ENCODE results near the gene MYRIP. TPM values are rescaled to one million over a fixed set of nuclear protein-coding genes. Genes with fewer than 3 reads are reported as not detected.

The MYRIP gene
- total RNA-seq, 1 experiment from 2014 or later = 0.11 TPM

DNA sequence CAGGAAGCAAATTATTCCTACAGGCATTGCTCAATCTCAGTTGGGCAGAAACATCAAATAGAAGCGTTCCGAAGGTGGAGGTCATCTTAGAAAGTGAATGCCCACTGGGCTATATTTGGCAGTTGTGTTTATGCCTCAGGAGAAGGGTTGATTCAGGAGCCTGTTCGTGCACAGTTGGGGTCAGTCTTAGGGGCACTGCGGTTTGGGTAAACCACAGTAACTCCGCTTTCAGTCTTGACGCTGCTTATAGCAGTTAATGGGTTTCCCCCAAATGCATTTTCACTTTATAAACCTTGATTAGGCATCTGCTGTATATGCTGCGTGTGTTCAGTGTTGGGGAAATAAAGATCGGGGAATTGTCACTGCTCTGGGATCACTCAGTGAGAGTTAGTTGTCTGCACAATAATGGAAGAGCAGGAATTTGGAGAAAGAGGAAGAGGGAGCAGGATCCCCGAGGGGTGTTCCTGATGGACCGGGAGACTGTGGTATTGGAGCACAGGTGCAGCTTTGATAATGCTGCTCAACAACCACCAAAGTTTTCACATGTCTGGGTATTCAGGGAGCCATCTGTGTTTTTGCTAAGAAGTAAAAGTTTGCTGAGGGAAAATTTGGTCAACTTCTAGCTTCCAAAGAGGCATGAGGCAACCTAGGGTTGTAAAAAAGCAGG lies 375.8 kb downstream of the MYRIP start:
- no peak for DNase-seq (ENCODE audit: low read depth in 1 of 2, low spot score in 2 of 2)
- Histone ChIP-seq H3K36me3 (no peaks in the 10 kb centered on the region), H3K4me3 (no peak overlapping the region), H3K27me3 (replicated peaks) (no peaks in the 10 kb centered on the region), H3K9me3 (replicated peaks) (no peaks in the 10 kb centered on the region), H3K4me1 (replicated peaks) (no peaks in the 10 kb centered on the region), H3K27ac (no peak overlapping the region)

DNA sequence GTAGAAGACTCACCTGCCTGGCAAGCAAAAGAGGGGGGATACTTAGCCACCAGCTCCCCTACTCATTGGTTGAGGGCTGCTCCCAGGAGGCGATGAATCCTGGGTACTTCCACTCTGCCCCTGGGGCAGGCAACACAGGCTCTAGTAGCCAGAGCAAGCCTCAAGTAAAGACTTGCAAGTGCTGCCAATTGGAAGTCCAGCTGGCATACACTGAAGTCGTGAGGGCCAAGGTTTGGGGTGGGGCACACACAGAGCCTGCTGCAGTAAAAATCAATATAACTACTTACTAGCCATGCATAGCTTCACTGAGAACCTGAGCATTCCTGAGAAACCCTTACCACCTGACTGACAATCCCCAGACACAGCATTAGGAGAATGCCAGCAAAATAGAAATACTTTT lies 377.1 kb downstream of the MYRIP start:
- no peak for DNase-seq (ENCODE audit: low read depth in 1 of 2, low spot score in 2 of 2)
- Histone ChIP-seq H3K9me3 (replicated peaks) (no peaks in the 10 kb centered on the region), H3K4me1 (replicated peaks) (no peaks in the 10 kb centered on the region), H3K27me3 (replicated peaks) (no peaks in the 10 kb centered on the region), H3K27ac (no peak overlapping the region), H3K36me3 (no peaks in the 10 kb centered on the region), H3K4me3 (no peak overlapping the region)

DNA sequence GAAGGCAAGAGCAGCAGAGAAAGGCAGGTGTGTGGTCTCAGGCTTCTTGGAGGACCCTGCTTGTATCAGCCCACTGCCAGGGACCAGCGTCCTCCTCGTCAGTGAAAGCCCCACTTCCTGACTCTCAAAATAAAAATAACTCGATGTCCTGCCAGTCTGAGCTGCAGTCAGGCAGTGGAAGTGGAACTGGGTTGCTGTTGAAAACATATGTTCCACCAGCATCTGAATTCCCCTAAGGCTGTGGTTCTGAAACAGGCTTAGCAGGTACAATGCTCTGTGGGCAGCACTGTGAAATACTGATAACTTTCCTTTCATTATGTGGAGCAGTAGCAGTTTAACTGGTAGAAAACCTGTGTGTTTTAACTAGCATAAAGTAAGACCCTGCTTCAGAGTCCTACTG lies 378.5 kb downstream of the MYRIP start:
- H3K27ac ChIP-seq = no peak overlapping the region
- H3K9me3 ChIP-seq (replicated peaks) = no peaks in the 10 kb centered on the region
- H3K27me3 ChIP-seq (replicated peaks) = no peaks in the 10 kb centered on the region
- DNase-seq (ENCODE audit: low read depth in 1 of 2, low spot score in 2 of 2) = no peak
- no peaks in the 10 kb centered on the region for H3K36me3 ChIP-seq
- no peaks in the 10 kb centered on the region for H3K4me1 ChIP-seq (replicated peaks)
- H3K4me3 ChIP-seq = no peak overlapping the region

DNA sequence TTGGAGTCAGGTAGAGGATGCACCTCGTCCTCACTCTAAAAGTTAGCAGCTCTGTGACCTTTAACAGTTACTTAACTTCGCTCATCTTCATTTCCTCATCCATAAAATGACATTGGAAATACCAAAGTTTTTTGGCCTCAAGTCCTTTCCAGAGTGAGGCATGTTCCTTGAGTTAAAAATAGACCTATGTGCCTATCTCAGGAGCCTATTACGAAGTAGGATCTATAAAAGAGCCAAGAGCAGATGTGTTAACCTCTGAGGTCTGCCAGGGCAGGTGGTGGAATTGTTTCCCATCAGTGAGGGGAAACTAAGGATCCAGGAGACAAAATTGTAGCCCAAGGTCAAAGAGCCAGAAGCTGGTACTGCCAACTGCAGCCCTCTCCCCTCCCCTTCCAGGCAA lies 379.7 kb downstream of the MYRIP start:
- Histone ChIP-seq H3K36me3 (no peaks in the 10 kb centered on the region), H3K4me1 (replicated peaks) (no peaks in the 10 kb centered on the region), H3K4me3 (no peak overlapping the region), H3K9me3 (replicated peaks) (no peaks in the 10 kb centered on the region), H3K27ac (no peak overlapping the region), H3K27me3 (replicated peaks) (0 out of 2 replicates have a peak, but pooled peaks cover 3% of the 10 kb centered on the region)
- no peak for DNase-seq (ENCODE audit: low read depth in 1 of 2, low spot score in 2 of 2)

DNA sequence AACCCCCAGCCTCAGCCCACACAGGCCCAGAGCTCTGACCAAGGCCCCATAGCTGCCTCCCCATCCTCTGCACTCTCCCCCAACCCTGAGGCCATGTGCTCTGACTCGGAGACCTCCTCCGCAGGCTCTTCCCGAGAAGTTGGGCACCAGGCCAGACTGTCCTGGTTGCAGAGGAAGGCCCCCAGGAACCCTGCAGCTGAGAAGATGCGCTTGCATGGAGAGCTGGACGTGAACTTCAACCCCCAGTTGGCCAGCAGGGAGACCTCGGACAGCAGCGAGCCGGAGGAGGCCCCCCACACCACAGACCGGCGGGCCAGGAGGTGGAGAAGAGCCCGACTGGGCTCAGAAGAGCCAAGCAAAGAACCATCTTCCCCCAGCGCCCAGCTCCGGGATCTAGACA lies 380.6 kb downstream of the MYRIP start:
- Histone ChIP-seq H3K4me1 (replicated peaks) (no peaks in the 10 kb centered on the region), H3K27me3 (replicated peaks) (0 out of 2 replicates have a peak, but pooled peaks cover 3% of the 10 kb centered on the region), H3K9me3 (replicated peaks) (no peaks in the 10 kb centered on the region), H3K4me3 (no peak overlapping the region), H3K27ac (no peak overlapping the region), H3K36me3 (no peaks in the 10 kb centered on the region)
- no peak for DNase-seq (ENCODE audit: low read depth in 1 of 2, low spot score in 2 of 2)

DNA sequence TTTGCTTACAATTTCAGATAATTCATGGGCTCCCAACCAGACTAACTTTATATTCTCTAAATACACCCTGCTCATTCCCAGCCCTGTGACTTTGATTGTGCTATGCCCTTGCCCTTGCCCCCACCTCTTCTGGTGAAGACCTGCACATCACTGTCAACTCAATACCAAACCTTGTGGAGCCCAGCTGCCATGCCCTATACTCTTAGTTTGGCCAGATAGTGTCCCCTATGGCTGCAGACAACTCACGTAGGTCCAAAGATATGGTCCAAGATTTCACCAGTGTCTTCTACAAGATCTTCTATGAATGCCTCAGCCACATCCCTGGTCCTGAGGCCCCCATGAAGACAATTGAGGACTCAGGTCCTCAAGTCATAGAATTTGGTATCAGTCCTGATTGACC lies 381.8 kb downstream of the MYRIP start:
- Histone ChIP-seq H3K9me3 (replicated peaks) (no peaks in the 10 kb centered on the region), H3K27ac (no peak overlapping the region), H3K4me3 (no peak overlapping the region), H3K4me1 (replicated peaks) (no peaks in the 10 kb centered on the region), H3K27me3 (replicated peaks) (0 out of 2 replicates have a peak, but pooled peaks cover 3% of the 10 kb centered on the region), H3K36me3 (no peaks in the 10 kb centered on the region)
- no peak for DNase-seq (ENCODE audit: low read depth in 1 of 2, low spot score in 2 of 2)

DNA sequence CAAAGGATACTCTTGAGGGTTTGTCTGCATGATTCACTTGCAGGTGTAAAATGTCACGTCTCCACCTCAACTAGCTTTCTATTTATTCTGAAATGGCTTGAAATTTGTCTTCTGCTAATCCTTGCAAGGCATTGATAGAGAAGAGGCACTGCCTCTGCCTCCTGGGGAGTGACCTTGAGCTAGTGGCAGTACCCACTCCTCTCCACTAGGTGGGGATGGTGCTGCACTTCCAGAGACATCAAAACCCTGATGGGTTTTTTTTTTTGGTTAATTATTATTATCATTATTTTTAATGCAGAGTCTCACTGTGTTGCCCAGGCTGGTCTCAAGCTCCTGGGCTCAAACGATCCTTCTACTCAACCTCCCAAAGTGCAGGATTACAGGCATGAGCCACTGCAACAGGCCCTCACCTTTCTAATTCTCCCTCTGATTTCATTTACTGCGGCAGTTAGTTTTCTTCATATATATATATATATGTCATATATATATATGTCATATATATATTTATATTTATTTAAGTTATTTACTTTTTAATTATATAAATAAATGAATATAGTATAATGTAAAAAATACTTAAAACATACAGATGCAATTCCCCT lies 382.5 kb downstream of the MYRIP start:
- peak; percentile 17 to 47 for DNase-seq (ENCODE audit: low read depth in 1 of 2, low spot score in 2 of 2)
- 0 out of 2 replicates have a peak, but pooled peaks cover 3% of the 10 kb centered on the region for H3K27me3 ChIP-seq (replicated peaks)
- no peaks in the 10 kb centered on the region for H3K4me1 ChIP-seq (replicated peaks)
- H3K9me3 ChIP-seq (replicated peaks) = no peaks in the 10 kb centered on the region
- no peaks in the 10 kb centered on the region for H3K36me3 ChIP-seq
- no peak overlapping the region for H3K27ac ChIP-seq
- no peak overlapping the region for H3K4me3 ChIP-seq

DNA sequence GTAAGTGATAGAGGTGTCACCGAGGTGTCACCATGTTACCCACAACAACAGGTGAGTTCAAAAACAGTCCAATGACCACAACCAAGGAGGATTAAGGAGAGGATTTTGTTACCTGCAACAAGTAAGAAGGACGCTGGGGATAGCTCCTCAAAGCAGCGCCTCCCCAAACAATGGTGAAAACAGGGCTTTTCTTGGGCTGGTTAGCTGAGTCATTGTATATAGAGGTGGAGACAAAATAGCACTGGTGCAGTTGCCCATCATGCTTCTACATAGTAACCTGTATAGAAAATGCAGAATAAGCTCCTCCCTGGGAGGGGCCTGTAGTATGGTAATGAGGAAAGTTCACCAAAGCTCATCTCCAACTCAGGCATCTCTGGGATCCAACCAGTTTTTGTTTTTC lies 383.2 kb downstream of the MYRIP start:
- no peaks in the 10 kb centered on the region for H3K36me3 ChIP-seq
- no peaks in the 10 kb centered on the region for H3K4me1 ChIP-seq (replicated peaks)
- no peak overlapping the region for H3K4me3 ChIP-seq
- H3K9me3 ChIP-seq (replicated peaks) = no peaks in the 10 kb centered on the region
- no peak overlapping the region for H3K27ac ChIP-seq
- 0 out of 2 replicates have a peak, but pooled peaks cover 3% of the 10 kb centered on the region for H3K27me3 ChIP-seq (replicated peaks)
- no peak for DNase-seq (ENCODE audit: low read depth in 1 of 2, low spot score in 2 of 2)

DNA sequence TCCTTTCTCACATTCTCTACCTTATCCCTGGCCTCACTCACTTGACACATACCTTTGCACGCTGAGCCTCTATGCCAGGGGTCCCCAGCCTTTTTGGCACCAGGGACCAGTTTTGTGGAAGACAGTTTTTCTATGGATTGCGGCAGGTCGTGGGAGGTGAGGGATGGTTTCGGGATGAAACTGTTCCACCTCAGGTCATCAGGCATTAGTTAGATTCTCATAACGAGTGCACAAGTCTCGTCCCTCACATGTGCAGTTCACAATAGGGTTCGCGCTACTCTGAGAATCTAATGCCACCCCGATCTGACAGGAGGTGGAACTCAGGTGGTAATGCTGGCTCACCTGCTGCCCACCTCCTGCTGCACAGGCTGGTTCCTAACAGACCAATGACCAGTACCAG lies 387.6 kb downstream of the MYRIP start:
- Histone ChIP-seq H3K27me3 (replicated peaks) (0 out of 2 replicates have a peak, but pooled peaks cover 3% of the 10 kb centered on the region), H3K4me3 (no peak overlapping the region), H3K36me3 (no peaks in the 10 kb centered on the region), H3K4me1 (replicated peaks) (no peaks in the 10 kb centered on the region), H3K27ac (no peak overlapping the region), H3K9me3 (replicated peaks) (no peaks in the 10 kb centered on the region)
- DNase-seq (ENCODE audit: low read depth in 1 of 2, low spot score in 2 of 2) = no peak

DNA sequence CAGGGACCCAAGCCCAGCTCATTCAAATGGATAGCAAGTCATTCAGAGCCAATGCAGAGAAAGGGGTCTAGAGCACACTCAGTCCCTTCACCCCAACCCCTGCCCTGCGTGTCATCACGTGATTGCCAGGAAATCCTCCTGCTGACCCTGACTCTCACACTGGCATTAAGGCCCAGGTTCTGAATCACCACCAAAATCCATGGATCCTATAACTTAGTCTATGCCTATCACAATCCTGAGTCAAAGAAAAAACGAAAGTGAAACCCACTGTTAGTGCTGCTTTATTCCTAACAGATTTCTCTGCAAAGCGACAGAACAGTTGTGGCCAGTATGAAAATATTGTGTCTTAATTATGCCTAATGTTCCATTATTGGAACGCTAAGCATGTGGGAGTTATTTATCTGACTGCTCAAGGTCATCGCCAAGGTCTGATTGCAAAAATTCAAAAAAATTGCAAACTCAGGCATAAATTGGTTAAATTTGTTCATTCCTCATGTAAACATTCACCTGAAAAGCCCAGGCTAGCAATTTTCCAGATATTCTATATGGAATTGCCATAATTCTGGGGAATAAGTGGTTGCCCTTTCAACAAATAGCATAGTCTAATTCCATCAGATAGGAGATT lies 391.4 kb downstream of the MYRIP start:
- H3K4me1 ChIP-seq (replicated peaks) = no peaks in the 10 kb centered on the region
- no peak for DNase-seq (ENCODE audit: low read depth in 1 of 2, low spot score in 2 of 2)
- no peak overlapping the region for H3K4me3 ChIP-seq
- no peak overlapping the region for H3K27ac ChIP-seq
- H3K36me3 ChIP-seq = no peaks in the 10 kb centered on the region
- no peaks in the 10 kb centered on the region for H3K27me3 ChIP-seq (replicated peaks)
- no peaks in the 10 kb centered on the region for H3K9me3 ChIP-seq (replicated peaks)

DNA sequence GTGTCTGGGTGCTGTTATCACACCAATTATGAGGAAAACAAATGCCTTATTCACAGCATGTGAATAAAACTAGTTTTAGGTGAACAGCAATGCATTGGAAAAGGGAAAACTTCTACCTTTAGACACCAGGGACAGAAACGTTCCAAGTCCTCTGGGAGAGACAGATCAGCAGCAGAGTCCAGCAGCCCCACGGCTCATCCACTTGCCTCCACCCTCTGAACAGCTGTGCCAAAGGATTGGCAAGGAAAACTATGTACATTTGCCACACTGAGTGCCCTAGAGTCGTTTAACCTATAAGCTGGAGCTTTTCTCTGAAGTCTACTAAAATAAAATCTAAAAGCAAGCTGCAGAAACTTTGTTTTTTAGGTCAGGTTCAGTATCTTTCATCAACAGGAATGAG lies 392.4 kb downstream of the MYRIP start:
- DNase-seq (ENCODE audit: low read depth in 1 of 2, low spot score in 2 of 2) = no peak
- Histone ChIP-seq H3K36me3 (no peaks in the 10 kb centered on the region), H3K4me3 (no peak overlapping the region), H3K9me3 (replicated peaks) (no peaks in the 10 kb centered on the region), H3K27me3 (replicated peaks) (no peaks in the 10 kb centered on the region), H3K4me1 (replicated peaks) (no peaks in the 10 kb centered on the region), H3K27ac (no peak overlapping the region)

DNA sequence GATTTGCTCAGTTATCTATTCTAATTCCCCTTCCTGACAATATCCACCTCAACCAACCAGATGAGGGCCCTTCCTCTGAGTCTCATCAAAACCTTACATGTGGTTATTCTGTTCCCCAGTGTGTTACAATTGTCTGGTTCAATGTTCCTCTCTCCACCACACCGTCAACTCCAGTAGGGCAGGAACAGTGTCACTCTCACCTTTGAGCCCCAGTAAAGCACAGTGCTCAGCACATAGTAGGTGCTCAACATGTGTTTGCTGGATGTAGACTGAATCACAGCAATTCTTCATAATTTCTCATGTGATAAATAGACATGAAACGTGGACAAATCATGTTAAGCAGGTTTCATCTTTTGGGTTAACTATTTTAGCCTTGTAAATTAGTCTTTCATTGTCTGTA lies 397.1 kb downstream of the MYRIP start:
- no peak overlapping the region for H3K27ac ChIP-seq
- H3K9me3 ChIP-seq (replicated peaks) = no peaks in the 10 kb centered on the region
- H3K36me3 ChIP-seq = no peaks in the 10 kb centered on the region
- H3K4me1 ChIP-seq (replicated peaks) = no peaks in the 10 kb centered on the region
- H3K4me3 ChIP-seq = no peak overlapping the region
- DNase-seq (ENCODE audit: low read depth in 1 of 2, low spot score in 2 of 2) = no peak
- H3K27me3 ChIP-seq (replicated peaks) = no peaks in the 10 kb centered on the region

DNA sequence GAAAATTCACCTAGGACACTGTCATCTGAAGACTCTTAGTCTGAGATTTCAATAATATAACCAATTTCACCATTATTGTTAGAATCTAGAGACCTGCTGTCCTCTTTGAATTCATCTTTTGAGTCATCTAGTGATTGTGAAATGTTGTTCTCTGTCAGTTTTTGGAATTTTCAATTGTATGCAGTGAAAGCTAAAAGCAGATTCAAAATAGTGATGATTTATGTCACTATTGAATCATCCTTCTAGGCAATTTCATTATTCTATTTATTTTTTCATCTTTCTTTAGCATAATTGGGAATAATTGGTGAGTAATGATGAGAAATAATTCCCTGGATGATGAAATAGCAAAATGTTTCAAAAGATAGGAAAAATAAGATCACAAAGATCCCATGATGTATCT lies 398.4 kb downstream of the MYRIP start:
- Histone ChIP-seq H3K27ac (no peak overlapping the region), H3K27me3 (replicated peaks) (no peaks in the 10 kb centered on the region), H3K4me3 (no peak overlapping the region), H3K4me1 (replicated peaks) (no peaks in the 10 kb centered on the region), H3K9me3 (replicated peaks) (no peaks in the 10 kb centered on the region), H3K36me3 (no peaks in the 10 kb centered on the region)
- no peak for DNase-seq (ENCODE audit: low read depth in 1 of 2, low spot score in 2 of 2)

DNA sequence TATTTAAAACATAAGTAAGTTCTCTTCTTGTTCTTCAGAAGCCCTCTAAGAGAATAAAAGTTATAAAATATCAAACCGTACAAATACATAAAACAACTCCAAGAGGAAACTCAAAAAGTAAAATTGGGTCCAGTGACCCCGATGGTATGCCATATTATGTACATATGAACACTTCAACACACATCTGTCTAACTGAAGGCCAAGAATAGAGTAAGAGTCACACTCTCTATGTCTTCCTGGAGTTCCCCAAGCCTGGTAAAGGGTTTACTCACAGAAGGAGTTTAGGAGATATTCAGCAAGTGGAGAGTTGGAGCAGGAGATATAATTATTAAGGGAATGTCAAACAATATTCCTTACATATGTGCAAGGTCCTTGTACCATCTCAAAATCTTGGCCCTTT lies 398.8 kb downstream of the MYRIP start:
- H3K4me3 ChIP-seq = no peak overlapping the region
- H3K36me3 ChIP-seq = no peaks in the 10 kb centered on the region
- H3K9me3 ChIP-seq (replicated peaks) = no peaks in the 10 kb centered on the region
- H3K27ac ChIP-seq = no peak overlapping the region
- H3K4me1 ChIP-seq (replicated peaks) = no peaks in the 10 kb centered on the region
- no peaks in the 10 kb centered on the region for H3K27me3 ChIP-seq (replicated peaks)
- no peak for DNase-seq (ENCODE audit: low read depth in 1 of 2, low spot score in 2 of 2)

All from SJSA1 (cell line).